HEK293 (cell line): ENCODE results near the gene WNK4.

ENCODE experiments used
- CTCF ChIA-PET: fragments of 350-600 bp; formaldehyde crosslinking; extraction: SDS; loops from one replicate; lab custom pipeline; 2021; ENCODE audit warnings: antibody characterized with exemption; lab: Yijun Ruan, JAX
- POLR2A ChIA-PET: fragments of 300-600 bp; formaldehyde crosslinking; extraction: SDS; loops from one replicate; lab custom pipeline; 2020; ENCODE audit warnings: antibody characterized with exemption, inconsistent platforms; lab: Yijun Ruan, JAX
- H3K27ac ChIP-seq: fragments of 200-500 bp; sonication (Bioruptor generic); 2 replicates; pipeline ENCODE4 v1.5.1; 2014; ENCODE audit warnings: low read depth, low read length, control low read depth, inconsistent platforms; ENCODE audit errors: extremely low read depth
- H3K36me3 ChIP-seq, 2 experiments: fragments of 200-500 bp in 1 of 2; sonication (Bioruptor generic) in 1 of 2; 1 replicate in 1 of 2; 2 replicates in 1 of 2; pipeline ENCODE4 v1.5.1; 2014 to 2017; ENCODE audit warnings: inconsistent platforms in 2 of 2, low read length in 2 of 2; ENCODE audit not compliant: control insufficient read depth in 2 of 2, insufficient read depth in 1 of 2
- H3K4me1 ChIP-seq: fragments of 200-500 bp; sonication (Bioruptor generic); 2 replicates; pipeline ENCODE4 v1.5.1; 2014; ENCODE audit warnings: mild to moderate bottlenecking, low read length, inconsistent platforms; ENCODE audit not compliant: control insufficient read depth, insufficient read depth
- H3K4me3 ChIP-seq: 2 replicates; pipeline ENCODE4 v1.5.1; 2011; ENCODE audit warnings: low read depth, mild to moderate bottlenecking, control low read depth, low read length, moderate library complexity
- H3K9me3 ChIP-seq: fragments of 200-500 bp; sonication (Bioruptor generic); 2 replicates; pipeline ENCODE4 v1.5.1; 2014; ENCODE audit warnings: low read depth, low read length, inconsistent platforms; ENCODE audit not compliant: control insufficient read depth, insufficient read depth
- BCL11A ChIP-seq: fragments of 450-650 bp; formaldehyde crosslinking; IDR thresholded peaks from 2 replicates; pipeline ENCODE4 v1.5.1; 2016; ENCODE audit warnings: low read depth, missing biosample characterization, missing genetic modification characterization
- HOXC10 ChIP-seq: sonication (generic); formaldehyde crosslinking; IDR thresholded peaks from 2 replicates; pipeline ENCODE4 v1.8.1; 2023; ENCODE audit warnings: mild to moderate bottlenecking, missing genetic modification reagents
- SP2 ChIP-seq: fragments of 450-650 bp; formaldehyde crosslinking; IDR thresholded peaks from 2 replicates; pipeline ENCODE4 v1.5.1; 2016; ENCODE audit warnings: missing biosample characterization, missing genetic modification characterization
- TRIM28 ChIP-seq: IDR thresholded peaks from 2 replicates; pipeline ENCODE4 v1.6.1; 2011; ENCODE audit warnings: low read length, control low read depth, borderline replicate concordance
- ZEB2 ChIP-seq: fragments of 450-650 bp; formaldehyde crosslinking; IDR thresholded peaks from 2 replicates; pipeline ENCODE4 v1.5.1; 2016; ENCODE audit warnings: missing biosample characterization, missing genetic modification characterization
- ZNF148 ChIP-seq: fragments of 450-650 bp; formaldehyde crosslinking; IDR thresholded peaks from 2 replicates; pipeline ENCODE4 v1.5.0; 2017; ENCODE audit warnings: missing biosample characterization, missing genetic modification characterization, borderline replicate concordance
- ZNF416 ChIP-seq: fragments of 450-650 bp; formaldehyde crosslinking; IDR thresholded peaks from 2 replicates; pipeline ENCODE4 v1.5.1; 2016; ENCODE audit warnings: missing biosample characterization, missing genetic modification characterization
- ZNF521 ChIP-seq: fragments of 450-650 bp; formaldehyde crosslinking; IDR thresholded peaks from 2 replicates; pipeline ENCODE4 v1.5.1; 2017; ENCODE audit warnings: missing biosample characterization, mild to moderate bottlenecking, missing genetic modification characterization
- ZNF610 ChIP-seq: fragments of 450-650 bp; formaldehyde crosslinking; IDR thresholded peaks from 2 replicates; pipeline ENCODE4 v1.5.1; 2016; ENCODE audit warnings: missing biosample characterization, missing genetic modification characterization, borderline replicate concordance
- ZNF791 ChIP-seq: fragments of 450-650 bp; formaldehyde crosslinking; IDR thresholded peaks from 2 replicates; pipeline ENCODE4 v1.5.1; 2016; ENCODE audit warnings: missing biosample characterization, missing genetic modification characterization
- ZNF843 ChIP-seq: fragments of 450-650 bp; formaldehyde crosslinking; IDR thresholded peaks from 2 replicates; pipeline ENCODE4 v1.5.1; 2016; ENCODE audit warnings: missing biosample characterization, missing genetic modification characterization
- TF ChIP-seq, protein P1 (sequence below): fragments of 450-650 bp; formaldehyde crosslinking; IDR thresholded peaks from 2 replicates; pipeline ENCODE4 v1.5.1; 2016; ENCODE audit warnings: missing biosample characterization, missing genetic modification characterization
- TF ChIP-seq, protein P2 (sequence below): fragments of 450-650 bp; formaldehyde crosslinking; IDR thresholded peaks from 2 replicates; pipeline ENCODE4 v1.5.1; 2016; ENCODE audit warnings: missing biosample characterization, missing genetic modification characterization

The WNK4 gene

GRCh38 chr17:42781639-42782165, 1.3 kb downstream of the WNK4 start:
- peaks cover 16 to 43% of the 10 kb centered on the region in 2 experiments; a peak in 2 of 3 replicates for H3K36me3 ChIP-seq
- H3K27ac ChIP-seq = no peak overlapping the region
- ChIA-PET POLR2A (interaction anchor here (0.6 to 2.6 kb wide), 6 partner anchors 9 to 212 kb away, joined by 3 to 13 read pairs (median 4); partner anchors contain the start of genes CNTD1, COA3 and VPS25), CTCF (interaction anchor here (1.4 to 3.6 kb wide), 2 partner anchors 18 to 204 kb away, joined by 5 to 16 read pairs; partner anchors contain the start of gene PSMC3IP)
- TF ChIP-seq ZNF610 (tag by site-specific recombination) = no peak
- TF ChIP-seq BCL11A (tag by site-specific recombination) = no peak
- TF ChIP-seq, protein P1, sequence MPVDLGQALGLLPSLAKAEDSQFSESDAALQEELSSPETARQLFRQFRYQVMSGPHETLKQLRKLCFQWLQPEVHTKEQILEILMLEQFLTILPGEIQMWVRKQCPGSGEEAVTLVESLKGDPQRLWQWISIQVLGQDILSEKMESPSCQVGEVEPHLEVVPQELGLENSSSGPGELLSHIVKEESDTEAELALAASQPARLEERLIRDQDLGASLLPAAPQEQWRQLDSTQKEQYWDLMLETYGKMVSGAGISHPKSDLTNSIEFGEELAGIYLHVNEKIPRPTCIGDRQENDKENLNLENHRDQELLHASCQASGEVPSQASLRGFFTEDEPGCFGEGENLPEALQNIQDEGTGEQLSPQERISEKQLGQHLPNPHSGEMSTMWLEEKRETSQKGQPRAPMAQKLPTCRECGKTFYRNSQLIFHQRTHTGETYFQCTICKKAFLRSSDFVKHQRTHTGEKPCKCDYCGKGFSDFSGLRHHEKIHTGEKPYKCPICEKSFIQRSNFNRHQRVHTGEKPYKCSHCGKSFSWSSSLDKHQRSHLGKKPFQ (tag by site-specific recombination) = no peak
- TF ChIP-seq ZNF521 (tag by site-specific recombination) = no peak
- no peak for TF ChIP-seq ZNF791 (tag by site-specific recombination)
- TF ChIP-seq, protein P2, sequence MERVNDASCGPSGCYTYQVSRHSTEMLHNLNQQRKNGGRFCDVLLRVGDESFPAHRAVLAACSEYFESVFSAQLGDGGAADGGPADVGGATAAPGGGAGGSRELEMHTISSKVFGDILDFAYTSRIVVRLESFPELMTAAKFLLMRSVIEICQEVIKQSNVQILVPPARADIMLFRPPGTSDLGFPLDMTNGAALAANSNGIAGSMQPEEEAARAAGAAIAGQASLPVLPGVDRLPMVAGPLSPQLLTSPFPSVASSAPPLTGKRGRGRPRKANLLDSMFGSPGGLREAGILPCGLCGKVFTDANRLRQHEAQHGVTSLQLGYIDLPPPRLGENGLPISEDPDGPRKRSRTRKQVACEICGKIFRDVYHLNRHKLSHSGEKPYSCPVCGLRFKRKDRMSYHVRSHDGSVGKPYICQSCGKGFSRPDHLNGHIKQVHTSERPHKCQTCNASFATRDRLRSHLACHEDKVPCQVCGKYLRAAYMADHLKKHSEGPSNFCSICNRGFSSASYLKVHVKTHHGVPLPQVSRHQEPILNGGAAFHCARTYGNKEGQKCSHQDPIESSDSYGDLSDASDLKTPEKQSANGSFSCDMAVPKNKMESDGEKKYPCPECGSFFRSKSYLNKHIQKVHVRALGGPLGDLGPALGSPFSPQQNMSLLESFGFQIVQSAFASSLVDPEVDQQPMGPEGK (tag by site-specific recombination) = no peak
- TF ChIP-seq ZEB2 (tag by site-specific recombination) = no peak
- no peak for TF ChIP-seq ZNF416 (tag by site-specific recombination)
- TF ChIP-seq ZNF843 (tag by site-specific recombination) = no peak
- TF ChIP-seq HOXC10 = no peak
- TF ChIP-seq, all 188 proteins: peak for 0
- Histone ChIP-seq H3K4me1 (peaks cover 5% of the 10 kb centered on the region; the same call in 1 of the 2 replicates), H3K4me3 (no peak overlapping the region), H3K9me3 (no peaks in the 10 kb centered on the region)

- Histone ChIP-seq H3K4me3 (no peak overlapping the region), H3K36me3 (peaks cover 9 to 37% of the 10 kb centered on the region in 2 experiments; a peak in 2 of 3 replicates), H3K4me1 (peaks cover 5% of the 10 kb centered on the region; the same call in 1 of the 2 replicates), H3K27ac (no peak overlapping the region), H3K9me3 (no peaks in the 10 kb centered on the region)
- CTCF ChIA-PET = interaction anchor here (1.4 to 3.6 kb wide), 2 partner anchors 19 to 204 kb away, joined by 5 to 16 read pairs; partner anchors contain the start of gene PSMC3IP
- POLR2A ChIA-PET = interaction anchor here (0.6 to 1.4 kb wide), 4 partner anchors 9 to 211 kb away, joined by 3 to 13 read pairs (median 6); partner anchors contain the start of gene VPS25
- TF ChIP-seq SP2 (tag by site-specific recombination) (peak; percentile 26; the same call in 1 of the 2 replicates), ZNF148 (tag by site-specific recombination) (no peak), TRIM28 (no peak)
- TF ChIP-seq, protein P2 (tag by site-specific recombination) = 0 out of 2 replicates have a peak, but pooled peaks have one; percentile 10
Observed at GRCh38 chr17:42782166-42783061, 2.0 kb downstream of the WNK4 start.
